Pons (tissue), 1 donor: ENCODE data around the gene FBXW8.
A peak's percentile ranks its signal among the peaks of the same experiment; 100 is the strongest.

ENCODE experiments used
- DNase-seq: peaks from one replicate; pipeline ENCODE4 v3.0.0-alpha.2; 2016; ENCODE audit warnings: low spot score

Gene FBXW8

GRCh38 chr12:117020536-117021220 lies 109.9 kb downstream of the FBXW8 start:
- DNase-seq, result no peak

GRCh38 chr12:117022465-117022864 lies 111.7 kb downstream of the FBXW8 start:
- DNase-seq, result no peak

GRCh38 chr12:117023998-117024960 lies 113.5 kb downstream of the FBXW8 start:
- no peak for DNase-seq

GRCh38 chr12:117024961-117025480 lies 114.3 kb downstream of the FBXW8 start:
- DNase-seq, result no peak

- peak; percentile 62 for DNase-seq
Measured at GRCh38 chr12:117025481-117026151, 114.9 kb downstream of the FBXW8 start.

- DNase-seq, result no peak
Measured at GRCh38 chr12:117026343-117026742, 115.6 kb downstream of the FBXW8 start.

- no peak for DNase-seq
Measured at GRCh38 chr12:117026921-117027250, 116.1 kb downstream of the FBXW8 start.

GRCh38 chr12:117027251-117028086 lies 116.7 kb downstream of the FBXW8 start:
- no peak for DNase-seq

- DNase-seq, result no peak
Measured at GRCh38 chr12:117028254-117028653, 117.5 kb downstream of the FBXW8 start.

- no peak for DNase-seq
Measured at GRCh38 chr12:117030187-117030900, 119.6 kb downstream of the FBXW8 start.

GRCh38 chr12:117031843-117032592 lies 121.3 kb downstream of the FBXW8 start:
- no peak for DNase-seq

GRCh38 chr12:117032593-117033381 lies 122.0 kb downstream of the FBXW8 start:
- no peak for DNase-seq

GRCh38 chr12:117033382-117034221 lies 122.9 kb downstream of the FBXW8 start:
- DNase-seq, result no peak

GRCh38 chr12:117034249-117034648 lies 123.5 kb downstream of the FBXW8 start:
- no peak for DNase-seq

- no peak for DNase-seq
Measured at GRCh38 chr12:117034701-117035151, 124.0 kb downstream of the FBXW8 start.

GRCh38 chr12:117035287-117035686 lies 124.5 kb downstream of the FBXW8 start:
- DNase-seq, result no peak

GRCh38 chr12:117036046-117036445 lies 125.3 kb downstream of the FBXW8 start:
- DNase-seq, result no peak

GRCh38 chr12:117036547-117036946 lies 125.8 kb downstream of the FBXW8 start:
- no peak for DNase-seq
